DND-41 (cell line): ENCODE measurements around the gene CLEC20A.
A peak's percentile ranks its signal among the peaks of the same experiment; 100 is the strongest.

Experiments
- ATAC-seq: fragments of 200-7000 bp; cut with Tn5 transposase; 3 replicates; pipeline ENCODE4 v1.9.1; 2021; ENCODE audit warnings: low read depth; ENCODE audit not compliant: insufficient read depth
- DNase-seq: peaks from one replicate; pipeline ENCODE4 v3.0.0-alpha.2; 2020
- H2AFZ ChIP-seq: 2 replicates; pipeline ENCODE4 v1.6.0; 2012; ENCODE audit warnings: low read depth, low read length
- H3K27ac ChIP-seq: 2 replicates; pipeline ENCODE4 v1.5.1; 2012; ENCODE audit warnings: low read length, inconsistent platforms
- H3K27me3 ChIP-seq: fragments of 200-600 bp; sonication (generic); 2 replicates; pipeline ENCODE4 v1.6.0; 2012; ENCODE audit warnings: low read length, mild to moderate bottlenecking, inconsistent platforms; ENCODE audit not compliant: insufficient read depth, poor library complexity
- H3K36me3 ChIP-seq: 2 replicates; pipeline ENCODE4 v1.5.1; 2012; ENCODE audit warnings: low read length, inconsistent platforms; ENCODE audit not compliant: insufficient read depth
- H3K4me1 ChIP-seq: 2 replicates; pipeline ENCODE4 v1.5.1; 2012; ENCODE audit warnings: mild to moderate bottlenecking, low read length; ENCODE audit not compliant: insufficient read depth
- H3K4me2 ChIP-seq: 2 replicates; pipeline ENCODE4 v1.6.0; 2012; ENCODE audit warnings: mild to moderate bottlenecking, moderate library complexity, low read length, inconsistent platforms; ENCODE audit not compliant: insufficient read depth
- H3K4me3 ChIP-seq, 2 experiments: fragments of 200-600 bp in 1 of 2; shearing (Covaris generic) in 1 of 2; 2 replicates each; pipeline ENCODE4 v1.5.1; 2012 to 2016; ENCODE audit warnings: inconsistent platforms in 2 of 2, low read length in 2 of 2, mild to moderate bottlenecking in 2 of 2, low read depth in 1 of 2, moderate library complexity in 1 of 2
- H3K79me2 ChIP-seq: 2 replicates; pipeline ENCODE4 v1.6.0; 2012; ENCODE audit warnings: low read length, inconsistent platforms; ENCODE audit not compliant: insufficient read depth
- H3K9ac ChIP-seq: 2 replicates; pipeline ENCODE4 v1.6.0; 2012; ENCODE audit warnings: low read depth, mild to moderate bottlenecking, inconsistent platforms, low read length, moderate library complexity
- H3K9me3 ChIP-seq: 2 replicates; pipeline ENCODE4 v1.5.1; 2012; ENCODE audit warnings: low read length, moderate library complexity, mild to moderate bottlenecking, inconsistent platforms; ENCODE audit not compliant: insufficient read depth, severe bottlenecking
- H4K20me1 ChIP-seq: 2 replicates; pipeline ENCODE4 v1.6.0; 2012; ENCODE audit warnings: low read length; ENCODE audit not compliant: insufficient read depth
- EZH2 ChIP-seq: IDR thresholded peaks from 3 replicates; pipeline ENCODE4 v1.6.1; 2012; ENCODE audit warnings: borderline replicate concordance, low read depth, mild to moderate bottlenecking, moderate library complexity, low read length, inconsistent platforms; ENCODE audit not compliant: severe bottlenecking
- TF ChIP-seq, protein P1 (sequence below): IDR thresholded peaks from 2 replicates; pipeline ENCODE4 v1.5.1; 2012; ENCODE audit warnings: borderline replicate concordance, low read length, moderate library complexity, mild to moderate bottlenecking; ENCODE audit not compliant: poor library complexity, severe bottlenecking; ENCODE audit errors: extremely low read depth

The CLEC20A gene

DNA sequence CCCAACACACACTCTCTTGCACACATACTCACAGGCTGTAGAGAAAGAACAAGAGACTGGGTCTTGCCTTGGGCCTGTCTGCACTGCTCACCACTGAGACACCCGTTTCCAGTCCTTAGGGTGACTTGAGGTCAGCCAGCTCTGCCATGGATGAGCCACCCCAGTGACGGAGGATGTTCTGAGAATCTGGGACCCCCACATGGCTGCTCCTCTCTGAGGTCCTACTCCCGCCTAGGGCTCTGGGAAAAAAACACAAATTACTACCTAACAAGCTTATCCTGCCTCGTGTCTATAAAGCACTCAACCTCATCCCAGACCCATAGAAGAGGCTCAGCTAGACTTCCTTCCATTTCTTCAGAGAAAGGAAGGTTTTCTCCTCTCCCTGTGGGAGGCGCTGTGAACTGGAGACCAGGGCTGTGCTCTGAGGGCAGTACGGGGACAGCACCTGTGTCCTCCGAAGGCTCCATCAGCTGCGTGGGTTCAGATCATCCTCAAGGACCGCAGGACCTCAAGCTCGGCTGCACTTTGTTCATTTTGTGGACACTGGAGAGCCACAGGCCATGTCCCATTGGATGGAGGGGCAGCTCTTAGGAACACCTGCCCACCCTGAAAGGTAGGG is 4.3 kb upstream of the CLEC20A start:
- Histone ChIP-seq H2AFZ (no peak overlapping the region), H3K4me2 (no peak overlapping the region), H3K27me3 (no peaks in the 10 kb centered on the region), H3K79me2 (no peaks in the 10 kb centered on the region), H3K27ac (no peak overlapping the region), H3K4me1 (no peaks in the 10 kb centered on the region), H3K9me3 (no peaks in the 10 kb centered on the region), H4K20me1 (no peaks in the 10 kb centered on the region), H3K4me3 (no peak overlapping the region), H3K36me3 (no peaks in the 10 kb centered on the region), H3K9ac (no peak overlapping the region)
- DNase-seq (no peak), ATAC-seq (no peak)
- TF ChIP-seq, protein P1, sequence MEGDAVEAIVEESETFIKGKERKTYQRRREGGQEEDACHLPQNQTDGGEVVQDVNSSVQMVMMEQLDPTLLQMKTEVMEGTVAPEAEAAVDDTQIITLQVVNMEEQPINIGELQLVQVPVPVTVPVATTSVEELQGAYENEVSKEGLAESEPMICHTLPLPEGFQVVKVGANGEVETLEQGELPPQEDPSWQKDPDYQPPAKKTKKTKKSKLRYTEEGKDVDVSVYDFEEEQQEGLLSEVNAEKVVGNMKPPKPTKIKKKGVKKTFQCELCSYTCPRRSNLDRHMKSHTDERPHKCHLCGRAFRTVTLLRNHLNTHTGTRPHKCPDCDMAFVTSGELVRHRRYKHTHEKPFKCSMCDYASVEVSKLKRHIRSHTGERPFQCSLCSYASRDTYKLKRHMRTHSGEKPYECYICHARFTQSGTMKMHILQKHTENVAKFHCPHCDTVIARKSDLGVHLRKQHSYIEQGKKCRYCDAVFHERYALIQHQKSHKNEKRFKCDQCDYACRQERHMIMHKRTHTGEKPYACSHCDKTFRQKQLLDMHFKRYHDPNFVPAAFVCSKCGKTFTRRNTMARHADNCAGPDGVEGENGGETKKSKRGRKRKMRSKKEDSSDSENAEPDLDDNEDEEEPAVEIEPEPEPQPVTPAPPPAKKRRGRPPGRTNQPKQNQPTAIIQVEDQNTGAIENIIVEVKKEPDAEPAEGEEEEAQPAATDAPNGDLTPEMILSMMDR: no peak
- TF ChIP-seq EZH2: no peak

DNA sequence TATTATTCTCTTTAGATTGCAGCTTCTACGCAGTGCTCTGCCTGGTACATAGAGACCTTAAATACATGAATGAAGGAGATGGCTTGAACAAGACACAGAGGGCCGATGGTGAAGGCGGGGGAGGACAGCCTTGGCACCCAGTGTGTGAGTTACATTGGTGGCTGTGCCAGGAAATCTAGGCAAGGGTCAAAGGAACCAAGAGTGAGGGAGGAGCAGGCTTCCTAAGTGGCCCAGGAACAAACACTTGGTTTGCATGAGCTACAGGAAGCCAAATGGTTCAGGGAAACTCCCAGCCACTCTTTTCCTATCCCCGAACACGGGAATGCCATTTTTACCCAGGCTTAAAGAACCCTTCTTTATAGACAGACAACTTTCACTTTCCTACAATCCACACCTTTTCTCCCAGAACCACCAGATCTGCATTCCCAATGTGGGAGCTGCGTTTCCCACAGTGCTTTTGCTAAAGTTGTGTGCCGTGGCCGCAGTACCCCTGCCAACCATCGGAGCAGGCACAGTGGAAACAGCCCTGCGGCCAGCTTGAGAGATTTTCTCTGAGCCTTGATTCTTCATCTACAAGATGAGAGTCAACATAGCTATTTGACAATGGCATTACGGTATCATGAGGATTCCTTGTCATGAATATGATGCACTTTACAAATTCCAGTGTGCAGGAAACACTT is 3.5 kb upstream of the CLEC20A start:
- H3K79me2 ChIP-seq: no peaks in the 10 kb centered on the region
- no peaks in the 10 kb centered on the region for H4K20me1 ChIP-seq
- no peaks in the 10 kb centered on the region for H3K36me3 ChIP-seq
- DNase-seq (no peak), ATAC-seq (no peak)
- no peaks in the 10 kb centered on the region for H3K27me3 ChIP-seq
- H3K4me3 ChIP-seq: no peak overlapping the region
- H3K9ac ChIP-seq: no peak overlapping the region
- H3K27ac ChIP-seq: no peak overlapping the region
- TF ChIP-seq EZH2: no peak
- TF ChIP-seq, protein P1: peak; percentile 25
- H3K4me1 ChIP-seq: no peaks in the 10 kb centered on the region
- no peaks in the 10 kb centered on the region for H3K9me3 ChIP-seq
- no peak overlapping the region for H2AFZ ChIP-seq
- H3K4me2 ChIP-seq: no peak overlapping the region

DNA sequence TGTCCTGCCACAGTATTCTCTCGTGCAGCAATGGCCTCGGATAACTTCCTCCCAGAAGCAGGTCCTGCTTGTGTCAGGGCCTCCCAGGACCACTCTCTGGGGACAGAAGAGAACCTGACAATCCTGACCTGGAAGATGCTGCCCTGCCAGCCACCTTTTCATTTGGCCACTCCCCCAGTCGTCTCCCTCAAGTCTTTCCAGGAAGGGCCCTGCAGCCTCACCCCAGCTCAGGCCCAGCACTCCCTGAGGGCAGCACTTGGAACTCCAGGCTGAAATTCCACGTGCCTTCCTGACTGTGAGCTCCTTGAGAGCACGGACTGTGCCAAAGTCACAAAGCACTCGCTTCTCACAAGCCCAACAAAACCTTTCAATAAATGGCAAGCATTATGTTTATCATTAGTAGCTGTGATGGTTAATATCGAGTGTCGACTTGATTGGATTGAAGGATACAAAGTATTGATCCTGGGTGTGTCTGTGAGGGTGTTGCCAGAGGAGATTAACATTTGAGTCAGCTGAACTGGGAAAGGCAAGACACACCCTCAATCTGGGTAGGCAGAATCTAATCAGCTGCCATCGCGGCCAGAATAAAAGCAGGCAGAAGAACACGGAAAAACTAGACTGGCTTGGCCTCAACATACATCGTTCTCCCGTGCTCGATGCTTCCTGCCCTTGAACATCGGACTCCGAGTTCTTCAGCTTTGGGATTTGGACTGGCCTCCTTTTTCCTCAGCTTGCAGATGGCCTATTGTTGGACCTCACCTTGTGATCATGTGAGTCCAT is 2.3 kb upstream of the CLEC20A start:
- Histone ChIP-seq H3K4me1 (no peaks in the 10 kb centered on the region), H3K27ac (no peak overlapping the region), H3K4me3 (no peak overlapping the region), H3K4me2 (no peak overlapping the region), H3K79me2 (no peaks in the 10 kb centered on the region), H3K9ac (no peak overlapping the region), H4K20me1 (no peaks in the 10 kb centered on the region), H3K36me3 (no peaks in the 10 kb centered on the region), H3K9me3 (no peaks in the 10 kb centered on the region), H3K27me3 (no peaks in the 10 kb centered on the region), H2AFZ (no peak overlapping the region)
- TF ChIP-seq, protein P1: no peak
- no peak for TF ChIP-seq EZH2
- DNase-seq (no peak), ATAC-seq (no peak)
